ENCODE data around the gene BORCS5.

DNA sequence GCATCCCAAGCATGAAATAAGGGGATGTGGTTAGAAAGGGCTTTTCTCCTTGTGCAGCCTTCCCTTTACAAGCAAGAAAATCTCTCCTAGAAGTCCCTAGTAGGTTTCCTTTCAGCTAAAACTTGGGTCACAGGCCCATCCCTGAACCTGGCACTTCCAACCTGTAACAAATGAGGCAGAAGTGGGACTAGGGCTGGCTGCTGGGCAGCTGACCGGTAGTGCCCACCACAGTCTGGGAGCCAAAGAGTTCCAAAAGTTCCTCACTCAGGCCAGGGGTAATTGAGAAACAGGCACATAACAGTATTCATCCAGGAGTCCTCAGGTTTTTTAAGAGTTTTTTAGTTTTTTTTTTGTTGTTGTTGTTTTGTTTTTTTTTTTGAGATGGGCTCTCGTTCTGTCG is 30.6 kb upstream of the BORCS5 start:
- TF ChIP-seq, protein P1, sequence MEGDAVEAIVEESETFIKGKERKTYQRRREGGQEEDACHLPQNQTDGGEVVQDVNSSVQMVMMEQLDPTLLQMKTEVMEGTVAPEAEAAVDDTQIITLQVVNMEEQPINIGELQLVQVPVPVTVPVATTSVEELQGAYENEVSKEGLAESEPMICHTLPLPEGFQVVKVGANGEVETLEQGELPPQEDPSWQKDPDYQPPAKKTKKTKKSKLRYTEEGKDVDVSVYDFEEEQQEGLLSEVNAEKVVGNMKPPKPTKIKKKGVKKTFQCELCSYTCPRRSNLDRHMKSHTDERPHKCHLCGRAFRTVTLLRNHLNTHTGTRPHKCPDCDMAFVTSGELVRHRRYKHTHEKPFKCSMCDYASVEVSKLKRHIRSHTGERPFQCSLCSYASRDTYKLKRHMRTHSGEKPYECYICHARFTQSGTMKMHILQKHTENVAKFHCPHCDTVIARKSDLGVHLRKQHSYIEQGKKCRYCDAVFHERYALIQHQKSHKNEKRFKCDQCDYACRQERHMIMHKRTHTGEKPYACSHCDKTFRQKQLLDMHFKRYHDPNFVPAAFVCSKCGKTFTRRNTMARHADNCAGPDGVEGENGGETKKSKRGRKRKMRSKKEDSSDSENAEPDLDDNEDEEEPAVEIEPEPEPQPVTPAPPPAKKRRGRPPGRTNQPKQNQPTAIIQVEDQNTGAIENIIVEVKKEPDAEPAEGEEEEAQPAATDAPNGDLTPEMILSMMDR (IDR thresholded peaks at IDR 0.05): no peak
- TF ChIP-seq POLR2A (IDR thresholded peaks at IDR 0.05): no peak
- TF ChIP-seq EP300 (IDR thresholded peaks at IDR 0.05): no peak
